IMR-90 (cell line): Measurements from ENCODE around the gene MRPS16. TPM values are rescaled to one million over a fixed set of nuclear protein-coding genes. Genes with fewer than 3 reads are reported as not detected.

ENCODE experiments used
- ATAC-seq: fragments of 200-7000 bp; cut with Tn5 transposase; 2 replicates; pipeline ENCODE4 v1.9.1; 2020; ENCODE audit warnings: low read depth, mild to moderate bottlenecking, moderate library complexity
- BruUV-seq: library from RNA; stranded (reverse); fragments of 400-500 nt; replicated peaks from 2 replicates; lab custom pipeline; 2021; lab: Mats Ljungman, UMichigan
- CTCF ChIA-PET: fragments of 300-600 bp; formaldehyde crosslinking; extraction: SDS; loops from one replicate; lab custom pipeline; 2021; ENCODE audit warnings: antibody characterized with exemption; lab: Yijun Ruan, JAX
- POLR2A ChIA-PET: fragments of 300-600 bp; sonication (Branson Sonifier 250); formaldehyde crosslinking; loops from one replicate; lab custom pipeline; 2022; ENCODE audit warnings: antibody characterized with exemption; ENCODE audit not compliant: unreplicated experiment; lab: Charles Lee
- DNase-seq: peaks from one replicate; pipeline ENCODE4 v3.0.0; 2013
- H2AFZ ChIP-seq: replicated peaks from 2 replicates; pipeline ENCODE3; 2013; ENCODE audit warnings: low read length, mild to moderate bottlenecking; ENCODE audit not compliant: poor library complexity
- H2AK5ac ChIP-seq: 2 replicates; pipeline ENCODE4 v1.6.1; 2013; ENCODE audit warnings: low read depth, low read length, inconsistent platforms
- H2AK9ac ChIP-seq: replicated peaks from 2 replicates; pipeline ENCODE3; 2013; ENCODE audit warnings: mild to moderate bottlenecking, low read depth, low read length, moderate library complexity; ENCODE audit not compliant: poor library complexity
- H2BK120ac ChIP-seq: 2 replicates; pipeline ENCODE4 v1.6.1; 2013; ENCODE audit warnings: low read depth, low read length, inconsistent platforms
- H2BK15ac ChIP-seq: 3 replicates; pipeline ENCODE4 v1.6.1; 2013; ENCODE audit warnings: low read depth, low read length, inconsistent platforms
- H2BK20ac ChIP-seq: 2 replicates; pipeline ENCODE4 v1.6.1; 2013; ENCODE audit warnings: low read depth, mild to moderate bottlenecking, inconsistent platforms, low read length, moderate library complexity
- H2BK5ac ChIP-seq: 2 replicates; pipeline ENCODE4 v1.6.1; 2013; ENCODE audit warnings: mild to moderate bottlenecking, low read depth, low read length, inconsistent platforms; ENCODE audit not compliant: poor library complexity, severe bottlenecking
- H3K14ac ChIP-seq: replicated peaks from 2 replicates; pipeline ENCODE4 v1.6.1; 2013; ENCODE audit warnings: low read depth, low read length, inconsistent platforms
- H3K18ac ChIP-seq: 2 replicates; pipeline ENCODE4 v1.6.1; 2013; ENCODE audit warnings: low read depth, low read length, control low read depth
- H3K23ac ChIP-seq: 2 replicates; pipeline ENCODE4 v1.6.1; 2013; ENCODE audit warnings: low read depth, low read length, inconsistent platforms
- H3K27ac ChIP-seq: 2 replicates; pipeline ENCODE4 v1.5.1; 2013; ENCODE audit warnings: mild to moderate bottlenecking, control low read depth, low read length; ENCODE audit not compliant: insufficient read depth
- H3K27me3 ChIP-seq: 2 replicates; pipeline ENCODE4 v1.6.1; 2013; ENCODE audit warnings: low read length; ENCODE audit not compliant: control insufficient read depth, insufficient read depth
- H3K36me3 ChIP-seq: 2 replicates; pipeline ENCODE4 v1.6.1; 2013; ENCODE audit warnings: low read length, mixed read lengths; ENCODE audit not compliant: control insufficient read depth, insufficient read depth
- H3K4ac ChIP-seq: 2 replicates; pipeline ENCODE4 v1.6.1; 2013; ENCODE audit warnings: low read depth, low read length, inconsistent platforms
- H3K4me1 ChIP-seq: 2 replicates; pipeline ENCODE4 v1.6.1; 2013; ENCODE audit warnings: low read length, mixed read lengths; ENCODE audit not compliant: control insufficient read depth, insufficient read depth
- H3K4me2 ChIP-seq: 2 replicates; pipeline ENCODE4 v1.6.1; 2013; ENCODE audit warnings: low read depth, mild to moderate bottlenecking, control low read depth, low read length, moderate library complexity
- H3K4me3 ChIP-seq: 2 replicates; pipeline ENCODE4 v1.5.1; 2013; ENCODE audit warnings: low read depth, mild to moderate bottlenecking, control low read depth, low read length, moderate library complexity; ENCODE audit not compliant: insufficient read depth
- H3K56ac ChIP-seq: 2 replicates; pipeline ENCODE4 v1.6.1; 2013; ENCODE audit warnings: low read length, inconsistent platforms; ENCODE audit not compliant: insufficient read depth; ENCODE audit errors: extremely low read depth
- H3K79me1 ChIP-seq, 2 experiments: 2 replicates each; pipeline ENCODE4 v1.6.1; 2013; ENCODE audit warnings: low read length in 2 of 2, inconsistent platforms in 1 of 2, low read depth in 1 of 2
- H3K9ac ChIP-seq: 2 replicates; pipeline ENCODE4 v1.6.1; 2013; ENCODE audit warnings: low read depth, low read length, control low read depth
- H3K9me1 ChIP-seq: 2 replicates; pipeline ENCODE4 v1.6.1; 2013; ENCODE audit warnings: low read length, inconsistent platforms; ENCODE audit not compliant: insufficient read depth
- H3K9me3 ChIP-seq: 2 replicates; pipeline ENCODE4 v1.6.1; 2013; ENCODE audit warnings: low read length; ENCODE audit not compliant: control insufficient read depth, insufficient read depth
- H4K20me1 ChIP-seq: 2 replicates; pipeline ENCODE4 v1.6.1; 2013; ENCODE audit warnings: low read length, inconsistent platforms; ENCODE audit not compliant: insufficient read depth
- H4K5ac ChIP-seq: 2 replicates; pipeline ENCODE4 v1.6.1; 2013; ENCODE audit warnings: mild to moderate bottlenecking, low read depth, low read length, control low read depth
- H4K8ac ChIP-seq, 2 experiments: 2 replicates each; pipeline ENCODE4 v1.6.1; 2013; ENCODE audit warnings: low read depth in 2 of 2, low read length in 2 of 2, control low read depth in 1 of 2, inconsistent platforms in 1 of 2
- H4K91ac ChIP-seq: 2 replicates; pipeline ENCODE4 v1.6.1; 2013; ENCODE audit warnings: low read depth, low read length, inconsistent platforms; ENCODE audit not compliant: insufficient read depth
- BHLHE40 ChIP-seq: fragments of 150-350 bp; IDR thresholded peaks from 2 replicates; pipeline ENCODE4 v1.6.1; 2016; ENCODE audit warnings: mild to moderate bottlenecking, low read depth, low read length
- CEBPB ChIP-seq: IDR thresholded peaks from 2 replicates; pipeline ENCODE4 v1.6.1; 2012; ENCODE audit warnings: low read depth, low read length, improper control_type of control experiment
- CHD1 ChIP-seq: IDR thresholded peaks from 2 replicates; pipeline ENCODE4 v1.6.1; 2012; ENCODE audit warnings: low read depth, low read length, improper control_type of control experiment
- CTCF ChIP-seq: conservative IDR thresholded peaks from 2 replicates; pipeline ENCODE4 v1.5.1; 2012; ENCODE audit warnings: mild to moderate bottlenecking, low read depth, low read length, improper control_type of control experiment
- ELK1 ChIP-seq: fragments of 150-350 bp; IDR thresholded peaks from 2 replicates; pipeline ENCODE4 v1.6.1; 2016; ENCODE audit warnings: low read depth, mild to moderate bottlenecking, low read length, moderate library complexity, borderline replicate concordance
- FOS ChIP-seq: fragments of 150-350 bp; IDR thresholded peaks from 2 replicates; pipeline ENCODE4 v1.6.1; 2016; ENCODE audit warnings: low read depth, low read length
- MAFK ChIP-seq: IDR thresholded peaks from 2 replicates; pipeline ENCODE4 v1.6.1; 2012; ENCODE audit warnings: low read depth, low read length, improper control_type of control experiment
- MAZ ChIP-seq: IDR thresholded peaks from 2 replicates; pipeline ENCODE4 v1.6.1; 2012; ENCODE audit warnings: low read depth, mild to moderate bottlenecking, low read length, improper control_type of control experiment, moderate library complexity, borderline replicate concordance
- MXI1 ChIP-seq: IDR thresholded peaks from 2 replicates; pipeline ENCODE4 v1.6.1; 2012; ENCODE audit warnings: low read depth, mild to moderate bottlenecking, low read length, moderate library complexity, borderline replicate concordance
- NFE2L2 ChIP-seq: fragments of 150-350 bp; IDR thresholded peaks from 2 replicates; pipeline ENCODE4 v1.6.1; 2016; ENCODE audit warnings: low read depth, mild to moderate bottlenecking, low read length
- POLR2A ChIP-seq: IDR thresholded peaks from 2 replicates; pipeline ENCODE4 v1.6.1; 2012; ENCODE audit warnings: mild to moderate bottlenecking, low read depth, low read length
- RAD21 ChIP-seq: IDR thresholded peaks from 2 replicates; pipeline ENCODE4 v1.6.1; 2012; ENCODE audit warnings: low read length, improper control_type of control experiment
- RCOR1 ChIP-seq: IDR thresholded peaks from 2 replicates; pipeline ENCODE4 v1.6.1; 2012; ENCODE audit warnings: mild to moderate bottlenecking, low read length, improper control_type of control experiment; ENCODE audit not compliant: insufficient replicate concordance
- RFX5 ChIP-seq: IDR thresholded peaks from 2 replicates; pipeline ENCODE4 v1.8.0; 2012; ENCODE audit warnings: low read depth, mild to moderate bottlenecking, low read length, moderate library complexity
- SMC3 ChIP-seq: fragments of 150-350 bp; IDR thresholded peaks from 2 replicates; pipeline ENCODE4 v1.6.1; 2016; ENCODE audit warnings: low read depth, mild to moderate bottlenecking, antibody characterized with exemption, low read length, moderate library complexity
- USF2 ChIP-seq: fragments of 150-350 bp; IDR thresholded peaks from 2 replicates; pipeline ENCODE4 v1.6.1; 2017; ENCODE audit warnings: mild to moderate bottlenecking, antibody characterized with exemption, low read length, low read depth
- WGBS, 2 experiments: methylation state at CpG; one replicate each; pipeline versions ENCODE4 v1.1.5 to v1.1.7; 2013; ENCODE audit warnings: missing lambda C conversion rate in 2 of 2; ENCODE audit not compliant: insufficient read length in 1 of 2; ENCODE audit errors: extremely low coverage in 2 of 2; 5-methylcytosine and 5-hydroxymethylcytosine counted together
- dilution Hi-C: fragments of 300-500 bp; cut with HindIII; formaldehyde crosslinking; loops from one replicate; pipeline ENCODE4 v1.14.3; 2018; ENCODE audit warnings: low sequenced_read_pairs; ENCODE audit not compliant: unreplicated experiment
- in situ Hi-C: fragments of 300-500 bp; cut with MboI; formaldehyde crosslinking; loops from 3 replicates; pipeline ENCODE4 v1.14.3; 2019; ENCODE audit warnings: low sequenced_read_pairs, inconsistent platforms, mixed read lengths
- intact Hi-C: fragments of 100-400 bp; cut with micrococcal nuclease; formaldehyde crosslinking; loops from 2 replicates; pipeline ENCODE4 v1.10.0; 2022
- polyA plus RNA-seq, 3 experiments: library from polyadenylated mRNA; depleted of rRNA; stranded (reverse); fragments of >200 nt; gene quantifications; 2 replicates each; pipeline ENCODE4 v1.2.3, GENCODE V29; 2012; ENCODE audit warnings: low replicate concordance in 1 of 3
- total RNA-seq: library from RNA; depleted of rRNA; stranded (reverse); fragments of >200 nt; gene quantifications from 2 replicates; pipeline ENCODE4 v1.2.3, GENCODE V29; 2012

Gene MRPS16
- total and polyA plus RNA-seq, 2 of the 4 experiments (the other 2 are of a cell fraction) = 45.3 to 62.4 TPM

- POLR2A ChIA-PET = no interaction called here
- BruUV-seq = no TSS peak
Observed at GRCh38 chr10:73239908-73240307, 12.5 kb downstream of the MRPS16 start.

More at GRCh38 chr10:73239908-73240307, 12.5 kb downstream of the MRPS16 start:
- dilution Hi-C loops (no loop called here), in situ Hi-C loops (no loop called here), intact Hi-C loops (no loop called here)
- H3K14ac ChIP-seq = no peak overlapping the region
- no peak overlapping the region for H4K91ac ChIP-seq
- H3K18ac ChIP-seq = no peak overlapping the region
- H3K4me1 ChIP-seq = no peaks in the 10 kb centered on the region
- H3K4me3 ChIP-seq = no peak overlapping the region
- H3K9ac ChIP-seq = no peak overlapping the region
- H3K23ac ChIP-seq = no peak overlapping the region
- no peak overlapping the region for H3K4me2 ChIP-seq
- no peaks in the 10 kb centered on the region for H3K9me3 ChIP-seq
- no peak overlapping the region for H2BK15ac ChIP-seq
- H3K27ac ChIP-seq = no peak overlapping the region
- peaks cover 17 to 30% of the 10 kb centered on the region in 2 experiments; a peak in 3 of 4 replicates for H3K79me1 ChIP-seq
- no peak overlapping the region for H2BK5ac ChIP-seq
- TF ChIP-seq CEBPB = no peak
- TF ChIP-seq CTCF = no peak
- TF ChIP-seq MAFK = no peak
- no peak for TF ChIP-seq RAD21
- TF ChIP-seq BHLHE40 = no peak
- no peak for TF ChIP-seq POLR2A
- TF ChIP-seq CHD1 = no peak
- TF ChIP-seq MXI1 = no peak
- no peak for TF ChIP-seq SMC3
- no peak for TF ChIP-seq FOS
- no peak for TF ChIP-seq RCOR1
- no peak for TF ChIP-seq USF2
- no peak for TF ChIP-seq NFE2L2
- no peak for TF ChIP-seq MAZ
- TF ChIP-seq RFX5 = no peak
- TF ChIP-seq ELK1 = no peak
- WGBS, 2 experiments = no CpG with 5 or more reads among the region's 2 CpGs
- DNase-seq = no peak
- no peak overlapping the region for H3K4ac ChIP-seq
- H3K27me3 ChIP-seq = no peaks in the 10 kb centered on the region
- no peak for ATAC-seq
- H2AFZ ChIP-seq = no peak overlapping the region
- no peaks in the 10 kb centered on the region for H4K20me1 ChIP-seq
- no peak overlapping the region for H4K5ac ChIP-seq
- no peak overlapping the region for H3K56ac ChIP-seq
- H2BK120ac ChIP-seq = no peak overlapping the region
- H3K9me1 ChIP-seq = no peaks in the 10 kb centered on the region; the same call in 1 of the 2 replicates
- H2AK5ac ChIP-seq = no peak overlapping the region
- no peak overlapping the region for H2BK20ac ChIP-seq
- CTCF ChIA-PET = no interaction called here
- no peak overlapping the region for H2AK9ac ChIP-seq
- H3K36me3 ChIP-seq = peaks cover 22% of the 10 kb centered on the region
- H4K8ac ChIP-seq = no peak overlapping the region
